Pancreas (tissue), 10 donors: Measurements from ENCODE around the gene DKK2. TPM values are rescaled to one million over a fixed set of nuclear protein-coding genes. Genes with fewer than 3 reads are reported as not detected.
"Not testable (repeated sequence)": the region's sequence is repeated elsewhere in the genome, so short reads cannot be mapped to it uniquely, and the experiment has no call there.

Source experiments
- ATAC-seq, 4 donors: fragments of 200-7000 bp; cut with Tn5 transposase; one replicate each; pipeline versions ENCODE4 v1.8.0 to v1.9.1; 2020; ENCODE audit warnings: mild to moderate bottlenecking in 4 of 4, moderate library complexity in 4 of 4
- DNase-seq, 6 donors: peaks; one replicate each; pipeline ENCODE4 v3.0.0-alpha.2; 2020
- FAIRE-seq: peaks from 2 replicates; lab custom pipeline; 2012; peaks lifted over from hg19 to GRCh38; lab: Jason Lieb, UNC
- H3K27ac ChIP-seq, 4 donors: fragments of 200-600 bp; sonication (generic); 1 replicate in 3 of 4; 2 replicates in 1 of 4; pipeline versions ENCODE4 v1.5.0 to v1.8.0; 2020
- H3K27me3 ChIP-seq, 4 donors: fragments of 200-600 bp; one replicate each; pipeline ENCODE4 v1.8.0; 2021
- H3K36me3 ChIP-seq, 3 donors: fragments of 200-600 bp; sonication (generic) in 1 of 3; one replicate each; pipeline versions ENCODE4 v1.5.0 to v1.8.0; 2020 to 2021
- H3K4me1 ChIP-seq, 3 donors: fragments of 200-600 bp; one replicate each; pipeline ENCODE4 v1.8.0; 2021
- H3K4me3 ChIP-seq, 4 donors: fragments of 200-600 bp; sonication (generic) in 2 of 4; one replicate each; pipeline versions ENCODE4 v1.5.0 to v1.8.0; 2020 to 2021
- H3K9me3 ChIP-seq, 4 donors: fragments of 200-600 bp; one replicate each; pipeline ENCODE4 v1.8.0; 2021
- WGBS, 2 donors: extraction: QIAGEN DNeasy Blood & Tissue Kit; methylation state at CpG; one replicate each; pipeline ENCODE4 v1.1.7; 2013; 5-methylcytosine and 5-hydroxymethylcytosine counted together
- intact Hi-C, 3 donors: fragments of 100-400 bp; cut with DNase I; formaldehyde crosslinking; loops; one replicate each; pipeline versions ENCODE4 v1.11.1 to v1.14.2; 2022
- polyA plus RNA-seq, 2 donors: library from polyadenylated mRNA; stranded (reverse); fragments of 200-250 nt; gene quantifications; one replicate each; pipeline ENCODE4 v1.2.3, GENCODE V29; 2013
- total RNA-seq, 6 donors: library from RNA; stranded (reverse); fragmentation: NEBNext Ultra II Directional in 4 of 6; extraction: Animal tissue kit (Norgen Biotek cat#: 25700) in 4 of 6; gene quantifications; one replicate each; pipeline versions ENCODE4 v1.2.1 to v1.2.4, GENCODE V29; 2021 to 2023
- TF ChIP-seq, protein P1 (sequence below), 4 donors: fragments of 200-600 bp; sonication (generic) in 3 of 4; IDR thresholded peaks; one replicate each; pipeline versions ENCODE4 v1.5.0 to v1.8.0; 2021; ENCODE audit warnings: antibody characterized with exemption in 4 of 4
- donor health status: healthy with polysubstance abuse.
- donor health status: DM: no; HTN: no; CAD: no; lungs with moderate emphysema.
- donor health status: DM: no; HTN: no; CAD: no.
- donor health status: control.
- donor health status: control.
- donor health status: Bipolar disorder and iron deficiency.
- donor health status: DM: yes; HTN: yes; CAD: no.
- donor health status: DM: no; HTN: no; CAD: no.
- donor health status: DM: no; HTN: no; CAD: no.
- donor health status: DM: yes; HTN: yes; CAD: no.

DKK2 gene
- total and polyA plus RNA-seq, 8 donors, result 0.08 to 1.3 (median 0.13) TPM; not detected in 2

GRCh38 chr4:106941841-106942240, 94.3 kb downstream of the DKK2 start:
- Histone ChIP-seq H3K9me3 (no peaks in the 10 kb centered on the region), H3K27me3 (no peaks in the 10 kb centered on the region), H3K27ac (no peak overlapping the region), H3K4me1 (no peaks in the 10 kb centered on the region), H3K36me3 (no peaks in the 10 kb centered on the region), H3K4me3 (no peak overlapping the region)
- WGBS, 2 donors, result 20 to 37% methylated on average over 1 of the region's 1 CpG
- ATAC-seq, result no peak
- TF ChIP-seq, protein P1, sequence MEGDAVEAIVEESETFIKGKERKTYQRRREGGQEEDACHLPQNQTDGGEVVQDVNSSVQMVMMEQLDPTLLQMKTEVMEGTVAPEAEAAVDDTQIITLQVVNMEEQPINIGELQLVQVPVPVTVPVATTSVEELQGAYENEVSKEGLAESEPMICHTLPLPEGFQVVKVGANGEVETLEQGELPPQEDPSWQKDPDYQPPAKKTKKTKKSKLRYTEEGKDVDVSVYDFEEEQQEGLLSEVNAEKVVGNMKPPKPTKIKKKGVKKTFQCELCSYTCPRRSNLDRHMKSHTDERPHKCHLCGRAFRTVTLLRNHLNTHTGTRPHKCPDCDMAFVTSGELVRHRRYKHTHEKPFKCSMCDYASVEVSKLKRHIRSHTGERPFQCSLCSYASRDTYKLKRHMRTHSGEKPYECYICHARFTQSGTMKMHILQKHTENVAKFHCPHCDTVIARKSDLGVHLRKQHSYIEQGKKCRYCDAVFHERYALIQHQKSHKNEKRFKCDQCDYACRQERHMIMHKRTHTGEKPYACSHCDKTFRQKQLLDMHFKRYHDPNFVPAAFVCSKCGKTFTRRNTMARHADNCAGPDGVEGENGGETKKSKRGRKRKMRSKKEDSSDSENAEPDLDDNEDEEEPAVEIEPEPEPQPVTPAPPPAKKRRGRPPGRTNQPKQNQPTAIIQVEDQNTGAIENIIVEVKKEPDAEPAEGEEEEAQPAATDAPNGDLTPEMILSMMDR (IDR thresholded peaks at IDR 0.05), result no peak
- intact Hi-C loops, result no loop called here
- DNase-seq, result no peak
- FAIRE-seq, result no peak

GRCh38 chr4:106930522-106930921, 105.6 kb downstream of the DKK2 start:
- Histone ChIP-seq H3K27me3 (peaks cover 0 to 3% (median 0%) of the 10 kb centered on the region in 4 donors), H3K4me1 (no peaks in the 10 kb centered on the region), H3K36me3 (no peaks in the 10 kb centered on the region), H3K27ac (no peak overlapping the region), H3K9me3 (no peaks in the 10 kb centered on the region), H3K4me3 (no peak overlapping the region)
- WGBS, 2 donors, result 49 to 66% methylated on average over 6 of the region's 6 CpGs
- ATAC-seq, result no peak
- FAIRE-seq, result no peak
- intact Hi-C loops, result no loop called here
- TF ChIP-seq, protein P1 (IDR thresholded peaks at IDR 0.05), result no peak
- no peak for DNase-seq

GRCh38 chr4:106929248-106929647, 106.9 kb downstream of the DKK2 start:
- Histone ChIP-seq H3K27me3 (peaks cover 0 to 3% (median 0%) of the 10 kb centered on the region in 4 donors), H3K27ac (no peak overlapping the region), H3K4me1 (no peaks in the 10 kb centered on the region), H3K36me3 (no peaks in the 10 kb centered on the region), H3K9me3 (no peaks in the 10 kb centered on the region), H3K4me3 (no peak overlapping the region)
- 53 to 62% methylated on average over 2 of the region's 2 CpGs for WGBS, 2 donors
- no peak for DNase-seq
- no peak for FAIRE-seq
- no peak for ATAC-seq
- TF ChIP-seq, protein P1 (IDR thresholded peaks at IDR 0.05), result no peak
- intact Hi-C loops, result no loop called here

DNA sequence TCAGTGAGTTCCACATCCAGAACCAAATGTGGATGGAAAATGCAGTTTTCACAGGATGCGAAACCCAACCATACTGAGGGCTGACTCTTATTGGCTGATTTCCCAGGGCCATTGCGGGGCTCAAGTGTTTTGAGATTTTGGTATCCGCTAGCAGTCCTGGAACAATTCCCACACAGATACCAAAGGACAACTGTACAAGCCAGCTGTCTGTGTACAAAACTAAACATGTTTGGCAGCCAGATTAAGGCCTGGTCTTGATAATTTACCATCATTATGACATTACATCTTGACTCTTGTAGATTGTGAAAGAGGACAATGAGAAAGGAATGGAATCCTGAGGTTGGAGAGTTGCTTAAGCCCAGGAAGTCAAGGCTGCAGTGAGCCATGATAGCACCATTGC, 121.9 kb downstream of the DKK2 start:
- Histone ChIP-seq H3K4me1 (no peaks in the 10 kb centered on the region), H3K9me3 (no peaks in the 10 kb centered on the region), H3K27me3 (no peaks in the 10 kb centered on the region), H3K27ac (no peak overlapping the region), H3K36me3 (no peaks in the 10 kb centered on the region), H3K4me3 (no peak overlapping the region)
- ATAC-seq, result no peak
- TF ChIP-seq, protein P1 (IDR thresholded peaks at IDR 0.05), result no peak
- no peak for FAIRE-seq
- intact Hi-C loops, result no loop called here
- DNase-seq, result no peak
- 82 to 84% methylated on average over 3 of the region's 3 CpGs for WGBS, 2 donors

- H3K36me3 ChIP-seq, result no peaks in the 10 kb centered on the region
- no peak for DNase-seq
- no peaks in the 10 kb centered on the region for H3K9me3 ChIP-seq
- no peaks in the 10 kb centered on the region for H3K27me3 ChIP-seq
- ATAC-seq, result no peak
- no peak overlapping the region for H3K27ac ChIP-seq
- WGBS, 2 donors, result 54 to 57% methylated on average over 1 of the region's 1 CpG
- TF ChIP-seq, protein P1 (IDR thresholded peaks at IDR 0.05), result no peak
- intact Hi-C loops, result no loop called here
- no peak for FAIRE-seq
- H3K4me3 ChIP-seq, result no peak overlapping the region
- H3K4me1 ChIP-seq, result no peaks in the 10 kb centered on the region
These were observed 126.5 kb downstream of the DKK2 start for GRCh38 chr4:106909486-106910188.

DNA sequence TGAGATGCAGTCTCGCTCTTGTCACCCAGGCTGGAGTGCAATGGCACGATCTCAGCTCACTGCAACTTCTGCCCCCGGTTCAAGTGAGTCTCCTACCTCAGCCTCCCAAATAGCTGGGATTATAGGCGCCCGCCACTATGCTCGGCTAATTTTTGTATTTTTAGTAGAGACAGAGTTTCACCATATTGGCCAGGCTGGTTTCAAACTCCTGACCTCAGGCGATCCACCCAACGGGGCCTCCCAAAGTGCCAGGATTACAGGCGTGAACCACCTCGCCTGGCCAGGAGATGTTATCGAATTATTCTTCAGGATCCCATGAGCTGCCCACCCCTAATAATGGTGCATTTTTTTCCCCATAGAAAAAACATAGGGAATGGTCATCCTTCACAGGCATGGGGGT, 128.1 kb downstream of the DKK2 start:
- FAIRE-seq, H3K36me3 ChIP-seq, H3K27ac ChIP-seq, ATAC-seq, H3K4me1 ChIP-seq, H3K4me3 ChIP-seq, H3K9me3 ChIP-seq, H3K27me3 ChIP-seq, intact Hi-C loops: not testable (repeated sequence)
- WGBS, 2 donors, result 69 to 82% methylated on average over 11 of the region's 11 CpGs
- peak in 1 of 6 donors; percentile 13 for DNase-seq
